ENCODE results near the gene GRIN2C.

- TF ChIP-seq CTCF (conservative IDR thresholded peaks at IDR 0.05) (no peak), EZH2 (IDR thresholded peaks at IDR 0.05; ENCODE audit: low read depth) (no peak)
These were observed 8.0 kb downstream of the GRIN2C start for GRCh38 chr17:74851612-74852236.

Measured in PC-9 (cell line).